HCT116 (cell line): ENCODE results near the gene FGGY. TPM values are rescaled to one million over a fixed set of nuclear protein-coding genes. Genes with fewer than 3 reads are reported as not detected.

Experiments used
- ATAC-seq: fragments of 200-7000 bp; cut with Tn5 transposase; 2 replicates; pipeline ENCODE4 v1.9.1; 2020; ENCODE audit warnings: mild to moderate bottlenecking, moderate library complexity
- BruUV-seq: library from RNA; stranded (reverse); fragments of 400-500 nt; replicated peaks from 2 replicates; lab custom pipeline; 2021; lab: Mats Ljungman, UMichigan
- CTCF ChIA-PET: fragments of 300-600 bp; sonication (Branson Sonifier 250); formaldehyde crosslinking; loops from one replicate; lab custom pipeline; 2021; ENCODE audit warnings: antibody characterized with exemption; lab: Charles Lee
- POLR2A ChIA-PET: fragments of 300-600, 350-600 bp; sonication (Branson Sonifier 250); formaldehyde crosslinking; loops from one replicate; lab custom pipeline; 2021; ENCODE audit warnings: antibody characterized with exemption; lab: Charles Lee
- RAD21 ChIA-PET, 2 experiments: fragments of 300-600 bp; sonication (Branson Sonifier 250); formaldehyde crosslinking; loops; one replicate each; lab custom pipeline; 2023; ENCODE audit warnings: low total read pairs in 2 of 2; ENCODE audit not compliant: uncharacterized antibody in 2 of 2, unreplicated experiment in 2 of 2, low non-redundant PET in 1 of 2; lab: Charles Lee
- DNase-seq: peaks from one replicate; pipeline ENCODE4 v3.0.0-alpha.2; 2010; ENCODE audit warnings: low read depth, low spot score
- H2AFZ ChIP-seq: fragments of 200-600 bp; shearing (Covaris generic), sonication (generic); 2 replicates; pipeline ENCODE4 v1.6.1; 2017; ENCODE audit warnings: low read depth, mixed run types, mixed read lengths, antibody characterized with exemption, low read length; ENCODE audit not compliant: poor library complexity, severe bottlenecking
- H3K27ac ChIP-seq: 2 replicates; pipeline ENCODE4 v1.5.1; 2012; ENCODE audit warnings: low read depth, low read length
- H3K27me3 ChIP-seq: fragments of 200-600 bp; sonication (generic); 2 replicates; pipeline ENCODE4 v1.6.1; 2016; ENCODE audit warnings: mixed run types, low read length, mixed read lengths; ENCODE audit not compliant: insufficient read depth
- H3K36me3 ChIP-seq, 2 experiments: fragments of 200-500 bp in 1 of 2; fragments of 200-600 bp in 1 of 2; sonication (Bioruptor generic) in 1 of 2; sonication (generic) in 1 of 2; 2 replicates each; pipeline versions ENCODE4 v1.5.1 to v1.6.1; 2014 to 2016; ENCODE audit warnings: low read length in 2 of 2, inconsistent platforms in 1 of 2, mixed read lengths in 1 of 2, mixed run types in 1 of 2; ENCODE audit not compliant: insufficient read depth in 2 of 2, control insufficient read depth in 1 of 2
- H3K4me1 ChIP-seq, 2 experiments: fragments of 200-600 bp in 1 of 2; sonication (generic) in 1 of 2; 2 replicates each; pipeline versions ENCODE4 v1.5.1 to v1.6.1; 2012 to 2017; ENCODE audit warnings: low read length in 2 of 2, inconsistent platforms in 1 of 2, mild to moderate bottlenecking in 1 of 2, mixed read lengths in 1 of 2, mixed run types in 1 of 2, moderate library complexity in 1 of 2; ENCODE audit not compliant: insufficient read depth in 2 of 2, control insufficient read depth in 1 of 2
- H3K4me2 ChIP-seq: fragments of 200-600 bp; sonication (generic); 2 replicates; pipeline ENCODE4 v1.6.1; 2017; ENCODE audit warnings: mixed run types, low read length, mixed read lengths
- H3K4me3 ChIP-seq, 2 experiments: fragments of 200-600 bp in 1 of 2; sonication (generic) in 1 of 2; replicated peaks in 1 of 2; 2 replicates each; pipeline ENCODE4 v1.5.1; 2011 to 2016; ENCODE audit warnings: low read length in 2 of 2, control low read depth in 1 of 2, low read depth in 1 of 2, mild to moderate bottlenecking in 1 of 2, mixed read lengths in 1 of 2, mixed run types in 1 of 2
- H3K79me2 ChIP-seq: fragments of 200-600 bp; sonication (generic); 2 replicates; pipeline ENCODE4 v1.6.1; 2017; ENCODE audit warnings: mild to moderate bottlenecking, mixed run types, low read length, moderate library complexity, mixed read lengths; ENCODE audit not compliant: insufficient read depth
- H3K9ac ChIP-seq: fragments of 200-600 bp; sonication (generic); 2 replicates; pipeline ENCODE4 v1.6.1; 2016; ENCODE audit warnings: low read length, mixed read lengths
- H3K9me2 ChIP-seq: fragments of 200-600 bp; sonication (generic), shearing (Covaris generic); 2 replicates; pipeline ENCODE4 v1.6.1; 2017; ENCODE audit warnings: mixed run types, mild to moderate bottlenecking, moderate library complexity; ENCODE audit not compliant: insufficient read depth
- H3K9me3 ChIP-seq, 2 experiments: fragments of 200-500 bp in 1 of 2; fragments of 200-600 bp in 1 of 2; sonication (Bioruptor generic) in 1 of 2; sonication (generic) in 1 of 2; 2 replicates each; pipeline ENCODE4 v1.6.1; 2014 to 2017; ENCODE audit warnings: low read length in 2 of 2, mixed read lengths in 2 of 2, inconsistent platforms in 1 of 2, low read depth in 1 of 2, mild to moderate bottlenecking in 1 of 2, mixed run types in 1 of 2, moderate library complexity in 1 of 2; ENCODE audit not compliant: control insufficient read depth in 1 of 2, insufficient read depth in 1 of 2
- H4K20me1 ChIP-seq: fragments of 200-600 bp; sonication (generic), shearing (Covaris generic); 2 replicates; pipeline ENCODE4 v1.6.1; 2017; ENCODE audit warnings: mixed run types, mild to moderate bottlenecking, moderate library complexity; ENCODE audit not compliant: insufficient read depth
- CBX3 ChIP-seq: IDR thresholded peaks from 2 replicates; pipeline ENCODE4 v1.6.1; 2012; ENCODE audit warnings: low read depth
- CEBPB ChIP-seq: IDR thresholded peaks from 2 replicates; pipeline ENCODE4 v1.6.1; 2012; ENCODE audit warnings: low read depth
- EZH2phosphoT487 ChIP-seq: fragments of 200-600 bp; IDR thresholded peaks from 2 replicates; pipeline ENCODE4 v1.6.1; 2018; ENCODE audit warnings: antibody characterized with exemption, borderline replicate concordance
- JUND ChIP-seq: IDR thresholded peaks from 2 replicates; pipeline ENCODE4 v1.6.1; 2012
- MAX ChIP-seq: IDR thresholded peaks from 2 replicates; pipeline ENCODE4 v1.6.1; 2012
- POLR2A ChIP-seq: IDR thresholded peaks from 2 replicates; pipeline ENCODE4 v1.7.0; 2011; ENCODE audit warnings: borderline replicate concordance; ENCODE audit not compliant: insufficient read depth, insufficient read length; ENCODE audit errors: extremely low read depth
- POLR2AphosphoS5 ChIP-seq: IDR thresholded peaks from 2 replicates; pipeline ENCODE4 v1.6.1; 2011; ENCODE audit warnings: mild to moderate bottlenecking, low read depth, low read length, moderate library complexity
- RAD21 ChIP-seq: IDR thresholded peaks from 2 replicates; pipeline ENCODE4 v1.6.1; 2012; ENCODE audit warnings: low read depth, mild to moderate bottlenecking
- SIN3A ChIP-seq: IDR thresholded peaks from 2 replicates; pipeline ENCODE4 v1.6.1; 2012; ENCODE audit warnings: low read depth
- SP1 ChIP-seq: IDR thresholded peaks from 2 replicates; pipeline ENCODE4 v1.6.1; 2012; ENCODE audit warnings: low read depth
- SRF ChIP-seq: IDR thresholded peaks from 2 replicates; pipeline ENCODE4 v1.6.1; 2012; ENCODE audit warnings: low read depth
- TCF7L2 ChIP-seq: IDR thresholded peaks from 2 replicates; pipeline ENCODE4 v1.7.0; 2011; ENCODE audit warnings: borderline replicate concordance, inconsistent platforms; ENCODE audit not compliant: insufficient read depth, insufficient read length; ENCODE audit errors: extremely low read depth
- YY1 ChIP-seq: IDR thresholded peaks from 2 replicates; pipeline ENCODE4 v1.6.1; 2011; ENCODE audit warnings: low read length, low read depth, moderate library complexity, mild to moderate bottlenecking; ENCODE audit not compliant: insufficient replicate concordance; ENCODE audit errors: extremely low read depth
- ZFX ChIP-seq: fragments of 450-650 bp; IDR thresholded peaks from 2 replicates; pipeline ENCODE4 v1.6.1; 2017
- intact Hi-C: fragments of 100-400 bp; cut with micrococcal nuclease; formaldehyde crosslinking; loops from 2 replicates; pipeline ENCODE4 v1.10.0; 2022
- total RNA-seq: library from RNA; stranded (reverse); gene quantifications from one replicate; pipeline ENCODE4 v1.2.1, GENCODE V29; 2021; ENCODE audit not compliant: unreplicated experiment
- TF ChIP-seq, protein P1 (sequence below), 3 experiments: fragments of 200-600 bp in 1 of 3; sonication (generic) in 1 of 3; IDR thresholded peaks in 2 of 3; conservative IDR thresholded peaks in 1 of 3; 2 replicates each; pipeline ENCODE4 v1.5.1; 2012 to 2017; ENCODE audit warnings: low read depth in 2 of 3, low read length in 2 of 3, antibody characterized with exemption in 1 of 3, borderline replicate concordance in 1 of 3, control low read depth in 1 of 3, mild to moderate bottlenecking in 1 of 3, mixed read lengths in 1 of 3, mixed run types in 1 of 3, moderate library complexity in 1 of 3; ENCODE audit not compliant: insufficient read depth in 1 of 3
- TF ChIP-seq, protein P2 (sequence below): IDR thresholded peaks from 2 replicates; pipeline ENCODE4 v1.6.1; 2012; ENCODE audit warnings: low read depth
- TF ChIP-seq, protein P3 (sequence below): IDR thresholded peaks from 2 replicates; pipeline ENCODE4 v1.6.1; 2012

Gene FGGY
- total RNA-seq, 1 experiment from 2014 or later: 10.6 TPM

DNA sequence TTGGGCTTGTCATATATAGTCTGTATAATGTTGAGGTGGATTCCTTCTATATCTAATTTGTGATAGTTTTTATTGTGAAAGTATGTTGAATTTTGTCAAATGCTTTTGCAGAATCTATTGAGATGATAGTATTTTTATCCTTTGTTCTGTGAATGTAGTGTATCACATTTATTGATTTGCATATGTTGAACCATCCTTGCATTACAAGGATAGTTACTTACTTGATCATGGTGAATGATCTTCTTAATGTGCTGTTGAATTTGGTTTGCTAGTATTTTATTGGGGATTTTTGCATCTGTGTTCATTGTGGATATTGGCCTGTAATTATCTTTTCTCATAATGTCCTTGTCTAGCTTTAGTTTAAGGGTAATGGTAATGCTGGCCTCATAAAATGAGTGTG is 8.3 kb downstream of the FGGY start (continued):
- TF ChIP-seq, protein P1, sequence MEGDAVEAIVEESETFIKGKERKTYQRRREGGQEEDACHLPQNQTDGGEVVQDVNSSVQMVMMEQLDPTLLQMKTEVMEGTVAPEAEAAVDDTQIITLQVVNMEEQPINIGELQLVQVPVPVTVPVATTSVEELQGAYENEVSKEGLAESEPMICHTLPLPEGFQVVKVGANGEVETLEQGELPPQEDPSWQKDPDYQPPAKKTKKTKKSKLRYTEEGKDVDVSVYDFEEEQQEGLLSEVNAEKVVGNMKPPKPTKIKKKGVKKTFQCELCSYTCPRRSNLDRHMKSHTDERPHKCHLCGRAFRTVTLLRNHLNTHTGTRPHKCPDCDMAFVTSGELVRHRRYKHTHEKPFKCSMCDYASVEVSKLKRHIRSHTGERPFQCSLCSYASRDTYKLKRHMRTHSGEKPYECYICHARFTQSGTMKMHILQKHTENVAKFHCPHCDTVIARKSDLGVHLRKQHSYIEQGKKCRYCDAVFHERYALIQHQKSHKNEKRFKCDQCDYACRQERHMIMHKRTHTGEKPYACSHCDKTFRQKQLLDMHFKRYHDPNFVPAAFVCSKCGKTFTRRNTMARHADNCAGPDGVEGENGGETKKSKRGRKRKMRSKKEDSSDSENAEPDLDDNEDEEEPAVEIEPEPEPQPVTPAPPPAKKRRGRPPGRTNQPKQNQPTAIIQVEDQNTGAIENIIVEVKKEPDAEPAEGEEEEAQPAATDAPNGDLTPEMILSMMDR (IDR thresholded peaks at IDR 0.05 in 2 of 3, conservative IDR thresholded peaks at IDR 0.05 in 1 of 3; ENCODE audit: borderline replicate concordance in 1 of 3, insufficient read depth in 1 of 3, low read depth in 2 of 3, low read length in 2 of 3): no peak
- no peak for TF ChIP-seq POLR2AphosphoS5
- no peak for TF ChIP-seq POLR2A
- no peak for TF ChIP-seq JUND

DNA sequence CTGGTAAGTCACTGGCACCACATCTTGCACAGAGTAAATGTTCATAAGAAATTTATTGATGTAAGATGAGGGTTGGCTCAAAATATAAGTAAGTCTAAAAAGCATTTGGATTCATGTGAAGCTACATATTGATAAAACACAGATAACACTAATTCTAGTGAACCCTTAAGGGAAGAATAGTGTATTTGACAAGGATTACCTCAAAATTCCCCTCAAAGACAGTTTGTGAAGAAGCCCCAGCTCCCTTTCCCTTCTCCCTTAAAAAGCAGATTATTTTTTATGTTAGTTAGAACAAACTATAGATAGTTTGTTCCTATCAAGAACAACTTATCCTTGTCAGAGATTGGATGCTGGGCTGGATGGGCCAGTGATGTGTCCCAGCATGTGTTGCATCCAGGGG is 10.7 kb downstream of the FGGY start:
- H3K36me3 ChIP-seq: no peaks in the 10 kb centered on the region
- H3K79me2 ChIP-seq: no peaks in the 10 kb centered on the region
- RAD21 ChIA-PET: no interaction called here
- no peaks in the 10 kb centered on the region for H3K9me2 ChIP-seq
- BruUV-seq: no TSS peak
- CTCF ChIA-PET: no interaction called here
- TF ChIP-seq CBX3: no peak
- TF ChIP-seq JUND: no peak
- no peak for TF ChIP-seq SIN3A
- TF ChIP-seq, protein P2, sequence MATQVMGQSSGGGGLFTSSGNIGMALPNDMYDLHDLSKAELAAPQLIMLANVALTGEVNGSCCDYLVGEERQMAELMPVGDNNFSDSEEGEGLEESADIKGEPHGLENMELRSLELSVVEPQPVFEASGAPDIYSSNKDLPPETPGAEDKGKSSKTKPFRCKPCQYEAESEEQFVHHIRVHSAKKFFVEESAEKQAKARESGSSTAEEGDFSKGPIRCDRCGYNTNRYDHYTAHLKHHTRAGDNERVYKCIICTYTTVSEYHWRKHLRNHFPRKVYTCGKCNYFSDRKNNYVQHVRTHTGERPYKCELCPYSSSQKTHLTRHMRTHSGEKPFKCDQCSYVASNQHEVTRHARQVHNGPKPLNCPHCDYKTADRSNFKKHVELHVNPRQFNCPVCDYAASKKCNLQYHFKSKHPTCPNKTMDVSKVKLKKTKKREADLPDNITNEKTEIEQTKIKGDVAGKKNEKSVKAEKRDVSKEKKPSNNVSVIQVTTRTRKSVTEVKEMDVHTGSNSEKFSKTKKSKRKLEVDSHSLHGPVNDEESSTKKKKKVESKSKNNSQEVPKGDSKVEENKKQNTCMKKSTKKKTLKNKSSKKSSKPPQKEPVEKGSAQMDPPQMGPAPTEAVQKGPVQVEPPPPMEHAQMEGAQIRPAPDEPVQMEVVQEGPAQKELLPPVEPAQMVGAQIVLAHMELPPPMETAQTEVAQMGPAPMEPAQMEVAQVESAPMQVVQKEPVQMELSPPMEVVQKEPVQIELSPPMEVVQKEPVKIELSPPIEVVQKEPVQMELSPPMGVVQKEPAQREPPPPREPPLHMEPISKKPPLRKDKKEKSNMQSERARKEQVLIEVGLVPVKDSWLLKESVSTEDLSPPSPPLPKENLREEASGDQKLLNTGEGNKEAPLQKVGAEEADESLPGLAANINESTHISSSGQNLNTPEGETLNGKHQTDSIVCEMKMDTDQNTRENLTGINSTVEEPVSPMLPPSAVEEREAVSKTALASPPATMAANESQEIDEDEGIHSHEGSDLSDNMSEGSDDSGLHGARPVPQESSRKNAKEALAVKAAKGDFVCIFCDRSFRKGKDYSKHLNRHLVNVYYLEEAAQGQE: no peak
- TF ChIP-seq, protein P3, sequence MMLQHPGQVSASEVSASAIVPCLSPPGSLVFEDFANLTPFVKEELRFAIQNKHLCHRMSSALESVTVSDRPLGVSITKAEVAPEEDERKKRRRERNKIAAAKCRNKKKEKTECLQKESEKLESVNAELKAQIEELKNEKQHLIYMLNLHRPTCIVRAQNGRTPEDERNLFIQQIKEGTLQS: no peak
- TF ChIP-seq SP1: no peak
- no peak for TF ChIP-seq RAD21
- TF ChIP-seq TCF7L2: no peak
- TF ChIP-seq, protein P1 (IDR thresholded peaks at IDR 0.05 in 2 of 3, conservative IDR thresholded peaks at IDR 0.05 in 1 of 3; ENCODE audit: borderline replicate concordance in 1 of 3, insufficient read depth in 1 of 3, low read depth in 2 of 3, low read length in 2 of 3): no peak
- TF ChIP-seq EZH2phosphoT487: no peak
- no peak for TF ChIP-seq CEBPB
- TF ChIP-seq YY1: no peak
- TF ChIP-seq ZFX: no peak
- no peak for TF ChIP-seq POLR2A
- TF ChIP-seq MAX: no peak
- TF ChIP-seq SRF: no peak
- POLR2A ChIA-PET: no interaction called here
- H3K4me1 ChIP-seq: no peaks in the 10 kb centered on the region
- DNase-seq: no peak
- no peaks in the 10 kb centered on the region for H3K27me3 ChIP-seq
- H4K20me1 ChIP-seq: no peaks in the 10 kb centered on the region
- no peak for ATAC-seq
- no peak overlapping the region for H3K9ac ChIP-seq
- no peak overlapping the region for H3K27ac ChIP-seq
- intact Hi-C loops: no loop called here
- H3K9me3 ChIP-seq: no peaks in the 10 kb centered on the region; a peak in 2 of 4 replicates
- no peak overlapping the region for H3K4me2 ChIP-seq
- no peak overlapping the region for H3K4me3 ChIP-seq
- H2AFZ ChIP-seq: no peak overlapping the region
